ENCODE data around the gene DGCR6. TPM values are rescaled to one million over a fixed set of nuclear protein-coding genes. Genes with fewer than 3 reads are reported as not detected.
"Not testable (repeated sequence)": the region's sequence is repeated elsewhere in the genome, so short reads cannot be mapped to it uniquely, and the experiment has no call there.

The DGCR6 gene
- polyA plus RNA-seq, 2 of the 4 experiments (the other 2 are of a cell fraction), result 1.2 to 2.5 TPM

GRCh38 chr22:18888115-18888514 is 18.0 kb upstream of the DGCR6 start:
- WGBS (ENCODE audit: missing lambda C conversion rate), result 66% methylated on average over 2 of the region's 8 CpGs
- Histone ChIP-seq H3K9me3 (no peaks in the 10 kb centered on the region), H3K4me1 (no peaks in the 10 kb centered on the region), H3K4me3 (no peak overlapping the region), H3K27ac (no peak overlapping the region), H3K4me2 (no peak overlapping the region)
- DNase-seq (ENCODE audit: low read depth in 1 of 2, low spot score in 1 of 2) (no peak), ATAC-seq (no peak), FAIRE-seq (no peak)
- POLR2A ChIA-PET, result no interaction called here
- TF ChIP-seq HOXA7 (CRISPR knock-in tag; IDR thresholded peaks at IDR 0.05) (no peak), RNF2 (IDR thresholded peaks at IDR 0.05; ENCODE audit: borderline replicate concordance, low read depth) (no peak), KDM1A (IDR thresholded peaks at IDR 0.05; ENCODE audit: low read depth) (no peak), HOXB13 (CRISPR knock-in tag; IDR thresholded peaks at IDR 0.05; ENCODE audit: low read depth) (no peak), CHD4 (IDR thresholded peaks at IDR 0.05; ENCODE audit: borderline replicate concordance) (no peak), CHD2 (IDR thresholded peaks at IDR 0.05; ENCODE audit: low read length, partially characterized antibody) (no peak), PBX3 (IDR thresholded peaks at IDR 0.05) (no peak), E2F6 (IDR thresholded peaks at IDR 0.05; ENCODE audit: borderline replicate concordance, low read depth) (no peak), EHF (CRISPR knock-in tag; IDR thresholded peaks at IDR 0.05) (no peak), RCOR1 (IDR thresholded peaks at IDR 0.05; ENCODE audit: low read depth, low read length) (no peak), NFE2L2 (conservative IDR thresholded peaks at IDR 0.05; ENCODE audit: low read length) (no peak), EHMT2 (IDR thresholded peaks at IDR 0.05; ENCODE audit: low read depth) (no peak), MAZ (IDR thresholded peaks at IDR 0.05; ENCODE audit: borderline replicate concordance, low read depth, low read length) (no peak)
- CTCF ChIA-PET, result no interaction called here

- H3K4me1 ChIP-seq; DNase-seq (ENCODE audit: low read depth in 1 of 2, low spot score in 1 of 2); H3K9me3 ChIP-seq; H3K4me2 ChIP-seq; ATAC-seq; POLR2A ChIA-PET; CTCF ChIA-PET; H3K27ac ChIP-seq; H3K4me3 ChIP-seq: not testable (repeated sequence)
- FAIRE-seq, result peak; percentile 100
- 50% methylated on average over 1 of the region's 5 CpGs for WGBS (ENCODE audit: missing lambda C conversion rate)
These were observed 15.5 kb upstream of the DGCR6 start for GRCh38 chr22:18890510-18891192.

GRCh38 chr22:18893775-18894174 is 12.3 kb upstream of the DGCR6 start:
- H3K9me3 ChIP-seq; DNase-seq (ENCODE audit: low read depth in 1 of 2, low spot score in 1 of 2); POLR2A ChIA-PET; FAIRE-seq; H3K27ac ChIP-seq; H3K4me3 ChIP-seq; CTCF ChIA-PET; H3K4me2 ChIP-seq; H3K4me1 ChIP-seq; ATAC-seq: not testable (repeated sequence)
- WGBS (ENCODE audit: missing lambda C conversion rate), result no CpG with 5 or more reads among the region's 4 CpGs

GRCh38 chr22:18896037-18896657 is 10.0 kb upstream of the DGCR6 start:
- CTCF ChIA-PET, POLR2A ChIA-PET: not testable (repeated sequence)
- peak; percentile 100 for FAIRE-seq

DNA sequence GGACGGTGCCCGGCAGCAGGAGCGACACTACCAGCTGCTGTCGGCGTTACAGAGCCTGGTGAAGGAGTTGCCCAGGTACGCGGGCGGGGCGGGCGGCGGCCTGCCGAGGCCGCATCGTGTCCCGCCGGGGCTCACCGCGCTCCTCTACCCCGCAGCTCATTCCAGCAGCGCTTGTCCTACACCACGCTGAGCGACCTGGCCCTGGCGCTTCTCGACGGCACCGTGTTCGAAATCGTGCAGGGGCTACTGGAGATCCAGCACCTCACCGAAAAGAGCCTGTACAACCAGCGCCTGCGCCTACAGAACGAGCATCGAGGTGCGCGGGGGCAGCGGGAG is 258 bp downstream of the DGCR6 start:
- POLR2A ChIA-PET; H3K9me3 ChIP-seq; H3K4me2 ChIP-seq; H3K4me3 ChIP-seq; H3K4me1 ChIP-seq; H3K27ac ChIP-seq; DNase-seq (ENCODE audit: low read depth in 1 of 2, low spot score in 1 of 2); FAIRE-seq: not testable (repeated sequence)
- no CpG with 5 or more reads among the region's 36 CpGs for WGBS (ENCODE audit: missing lambda C conversion rate)
- CTCF ChIA-PET, result interaction anchor here (0.8 to 1.4 kb wide), 4 partner anchors 20 to 30 kb away, joined by 3 to 4 read pairs (median 4); no protein-coding TSS in a partner anchor
- peak in 1 of 2 experiments; percentile 72 for ATAC-seq

More at GRCh38 chr22:18896037-18896657, 10.0 kb upstream of the DGCR6 start:
- DNase-seq (ENCODE audit: low read depth in 1 of 2, low spot score in 1 of 2); H3K4me3 ChIP-seq; H3K4me2 ChIP-seq; H3K27ac ChIP-seq; ATAC-seq; H3K4me1 ChIP-seq; H3K9me3 ChIP-seq: not testable (repeated sequence)
- WGBS (ENCODE audit: missing lambda C conversion rate), result 43% methylated on average over 6 of the region's 7 CpGs
